Measurements from ENCODE around the gene CHST11.
A peak's percentile ranks its signal among the peaks of the same experiment; 100 is the strongest.

The CHST11 gene

GRCh38 chr12:104460973-104461698, 4.4 kb downstream of the CHST11 start:
- no peak for DNase-seq

DNA sequence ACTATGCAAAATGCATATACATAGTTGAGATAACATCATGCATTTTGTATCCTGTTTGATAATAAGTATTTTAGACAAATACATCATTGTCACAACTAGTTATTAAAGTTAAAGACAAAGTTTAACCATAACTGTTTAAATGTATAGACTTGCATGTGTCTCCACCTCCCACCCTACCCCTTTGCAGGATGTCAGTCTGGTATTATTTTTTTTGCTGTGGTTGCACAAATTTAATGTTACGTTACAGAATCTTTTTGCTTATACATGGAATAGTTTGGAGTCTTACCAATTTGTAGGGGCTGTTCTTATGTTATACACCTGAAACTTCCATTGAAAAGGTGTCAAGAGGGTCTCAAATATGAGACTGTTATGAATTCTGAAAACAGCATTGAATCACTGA, 5.6 kb downstream of the CHST11 start:
- no peak for DNase-seq

- DNase-seq, result no peak
These were observed 6.2 kb downstream of the CHST11 start for GRCh38 chr12:104462931-104463339.

- no peak for DNase-seq
These were observed 6.6 kb downstream of the CHST11 start for GRCh38 chr12:104463368-104463767.

DNA sequence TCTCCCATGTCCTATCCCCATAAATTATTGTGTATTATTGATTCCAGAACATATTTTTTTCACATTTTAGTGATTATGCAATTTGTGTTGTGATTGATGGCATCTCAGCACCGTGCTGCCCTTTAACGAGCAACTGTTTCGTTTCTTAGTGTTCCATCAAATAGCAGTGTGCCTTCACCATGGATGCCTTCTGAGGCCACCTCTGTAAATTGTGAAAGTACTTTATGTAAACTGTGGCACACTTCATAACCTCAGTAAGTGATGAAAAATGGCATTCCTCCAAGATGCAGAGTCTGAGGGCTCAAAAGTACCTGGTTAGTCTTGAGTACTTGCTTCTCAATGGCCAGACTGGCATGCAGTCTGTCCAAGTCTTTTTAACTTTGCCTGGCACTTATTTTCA, 8.2 kb downstream of the CHST11 start:
- DNase-seq, result no peak

GRCh38 chr12:104466709-104467345, 10.1 kb downstream of the CHST11 start:
- DNase-seq, result no peak

DNA sequence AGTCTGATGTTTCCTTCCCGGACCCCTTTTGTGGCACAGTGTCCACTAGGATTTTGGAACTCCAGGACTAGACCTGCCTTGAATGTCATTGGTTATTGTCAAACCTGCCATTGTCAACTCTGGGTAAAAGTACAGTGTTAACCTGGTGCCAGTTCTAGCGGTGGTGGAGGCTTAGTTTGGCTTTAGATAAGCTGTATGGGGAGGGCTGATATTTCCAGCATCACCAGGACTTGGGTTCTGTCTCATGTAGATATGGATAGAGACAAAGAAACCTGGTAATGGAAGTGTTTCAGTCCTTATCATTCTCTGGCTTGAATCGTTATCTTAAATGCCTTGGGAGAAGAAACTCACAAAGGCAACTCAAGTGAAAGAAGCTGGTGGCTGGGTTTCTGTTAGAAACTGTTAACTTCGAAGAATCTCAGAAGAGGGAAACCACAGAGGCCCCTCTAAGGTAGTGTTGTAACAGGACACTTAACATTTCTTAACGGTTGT, 10.6 kb downstream of the CHST11 start:
- no peak for DNase-seq

DNA sequence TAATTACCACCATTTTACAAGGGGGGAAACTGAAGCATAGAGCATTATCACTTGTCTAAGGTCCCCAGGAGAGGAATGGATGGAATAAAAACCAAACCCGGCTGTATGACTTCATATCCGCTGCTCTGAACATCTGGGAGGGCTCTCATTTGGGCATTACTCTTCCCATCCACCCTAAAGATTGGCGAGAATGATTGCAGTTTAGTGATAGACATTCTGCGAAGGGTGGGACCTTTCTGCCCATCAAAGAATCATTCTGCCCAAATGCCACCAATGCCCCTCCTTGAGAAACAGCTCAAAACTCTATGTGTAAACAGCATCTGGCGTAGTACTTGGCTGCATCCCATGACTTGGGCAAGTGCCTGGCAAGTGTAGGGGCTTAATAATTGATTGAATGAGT, 11.6 kb downstream of the CHST11 start:
- no peak for DNase-seq

GRCh38 chr12:104469066-104469465, 12.3 kb downstream of the CHST11 start:
- DNase-seq, result no peak

- no peak for DNase-seq
These were observed 12.8 kb downstream of the CHST11 start for GRCh38 chr12:104469523-104469922.

DNA sequence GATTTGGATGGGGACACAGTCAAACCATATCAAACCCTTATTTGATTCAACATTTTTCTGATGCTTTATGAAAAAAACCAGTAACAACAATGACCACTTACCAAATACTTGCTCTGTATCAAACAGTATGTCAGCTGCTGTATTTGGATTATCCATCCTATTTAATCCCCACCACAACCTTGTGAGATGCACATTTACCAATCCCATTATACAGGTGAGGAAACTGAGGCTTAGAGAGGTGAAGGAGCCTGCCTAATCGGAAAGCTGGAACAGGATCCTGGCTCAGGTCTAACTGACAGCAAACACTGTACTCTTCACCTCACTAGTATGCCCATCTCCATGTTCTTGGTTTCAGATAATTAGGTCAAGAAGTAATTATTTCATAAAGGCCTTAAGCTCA, 13.8 kb downstream of the CHST11 start:
- no peak for DNase-seq

GRCh38 chr12:104471336-104471735, 14.6 kb downstream of the CHST11 start:
- DNase-seq, result no peak

GRCh38 chr12:104472748-104473147, 16.0 kb downstream of the CHST11 start:
- no peak for DNase-seq

GRCh38 chr12:104473374-104473983, 16.7 kb downstream of the CHST11 start:
- DNase-seq, result peak; percentile 35

DNA sequence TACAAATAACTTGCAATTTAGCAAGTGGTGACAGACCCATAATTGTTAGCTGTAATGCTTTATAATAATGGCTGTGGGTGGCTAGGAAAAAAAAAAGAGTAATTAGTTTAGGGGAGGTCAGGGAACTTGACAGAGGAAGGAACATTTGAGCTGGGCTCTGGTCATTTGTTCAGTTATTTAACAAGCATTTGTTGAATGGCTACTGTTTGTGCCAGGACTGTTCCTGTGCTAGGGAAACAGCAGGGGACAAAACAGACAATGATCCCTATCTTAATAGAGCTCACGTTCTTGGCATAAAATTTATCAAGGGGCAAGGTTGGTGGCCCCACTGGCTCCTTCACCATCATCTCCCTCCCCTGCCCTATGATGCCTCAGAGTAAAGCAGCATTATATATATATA, 18.5 kb downstream of the CHST11 start:
- DNase-seq, result no peak

- no peak for DNase-seq
These were observed 21.0 kb downstream of the CHST11 start for GRCh38 chr12:104477510-104478390.

- no peak for DNase-seq
These were observed 21.8 kb downstream of the CHST11 start for GRCh38 chr12:104478396-104479122.

DNA sequence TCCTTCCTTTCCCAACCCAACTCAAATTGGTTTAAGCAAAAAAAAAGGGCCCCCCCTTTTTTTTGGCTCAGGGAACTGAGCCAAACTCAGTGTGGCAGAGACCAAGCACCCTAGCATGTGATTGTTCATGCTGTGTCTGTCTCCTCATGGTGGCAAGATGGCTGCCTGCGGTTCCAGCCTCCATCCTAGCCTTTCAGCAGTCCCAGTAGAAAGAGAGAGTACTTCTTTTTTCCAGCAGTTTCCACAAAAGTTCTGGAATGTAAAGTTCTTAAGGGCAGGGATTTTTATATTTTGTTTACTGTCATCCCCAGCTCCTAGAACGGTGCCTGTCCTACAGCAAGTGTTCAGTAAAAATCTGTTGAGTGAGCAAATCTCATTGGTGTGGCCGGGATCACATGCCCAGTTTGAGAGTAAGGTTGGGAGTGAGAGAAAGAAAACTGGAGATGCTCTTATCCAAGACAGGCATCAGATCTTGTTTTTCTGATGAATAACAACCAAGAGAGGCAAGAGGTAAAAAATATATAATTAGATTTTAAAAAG, 22.4 kb downstream of the CHST11 start:
- no peak for DNase-seq

DNA sequence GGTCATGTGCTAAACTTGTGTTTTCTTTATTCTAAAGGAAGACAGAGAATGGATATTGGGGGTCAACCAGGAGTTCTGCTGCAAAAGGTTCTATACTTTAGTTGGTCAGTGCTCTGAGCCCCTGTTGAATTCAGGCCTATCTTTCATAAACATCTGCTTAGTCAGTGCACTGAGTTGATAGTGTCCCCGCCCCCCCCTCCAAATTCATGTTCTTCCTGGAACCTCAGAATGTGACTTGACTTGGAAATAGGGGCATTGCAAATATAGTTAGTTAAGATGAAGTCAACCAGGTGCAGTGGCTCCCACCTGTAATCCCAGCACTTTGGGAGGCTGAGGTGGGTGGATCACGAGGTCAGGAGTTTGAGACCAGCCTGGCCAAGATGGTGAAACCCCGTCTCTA, 23.3 kb downstream of the CHST11 start:
- no peak for DNase-seq

DNA sequence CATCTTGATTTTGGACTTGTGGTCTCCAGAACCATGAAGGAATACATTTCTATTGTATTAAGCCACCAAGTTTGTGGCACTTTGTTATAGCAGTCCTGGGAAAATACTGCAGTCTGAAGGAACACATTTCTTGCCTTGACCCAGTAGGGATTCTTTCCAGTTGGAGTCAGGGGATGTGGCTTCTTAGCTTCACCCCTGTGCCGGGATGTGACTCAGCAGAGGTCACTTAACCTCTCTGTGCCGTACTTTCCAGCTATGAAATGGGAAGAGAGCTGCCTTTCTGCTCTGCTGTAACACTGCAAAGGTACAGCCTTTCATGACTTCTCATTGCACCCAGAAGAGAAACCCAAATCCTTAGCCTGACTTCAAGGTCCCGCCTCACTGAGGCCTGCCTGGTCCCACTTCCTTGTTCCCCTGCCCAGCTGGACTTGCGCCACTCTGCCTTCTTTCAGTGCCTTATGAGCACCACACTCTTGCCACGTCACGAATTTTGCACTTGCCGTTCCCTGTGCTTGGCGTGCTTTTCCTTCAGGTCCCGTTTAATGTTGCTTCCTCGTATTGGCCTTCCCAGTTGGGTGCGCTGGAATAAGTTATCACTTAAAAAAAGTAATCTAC, 24.2 kb downstream of the CHST11 start:
- DNase-seq, result no peak

DNA sequence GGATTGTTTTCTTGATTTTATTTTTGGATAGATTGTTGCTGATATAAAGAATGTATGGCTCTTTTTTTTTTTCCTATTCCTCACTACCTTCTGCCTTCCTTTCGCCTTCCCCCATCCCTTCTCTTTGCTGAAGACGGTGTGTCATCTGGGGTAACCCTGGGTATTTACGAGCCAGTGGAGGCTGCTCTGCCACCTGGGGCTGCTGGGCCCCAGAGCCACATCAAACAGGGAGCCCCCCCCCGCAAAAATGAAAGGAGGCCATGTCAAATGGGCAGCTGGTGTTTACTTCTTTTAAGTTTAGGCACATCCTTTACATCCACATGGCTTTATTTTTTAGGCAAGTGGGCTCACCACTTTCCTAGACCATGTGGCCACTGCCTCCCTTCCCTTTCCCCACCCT, 25.4 kb downstream of the CHST11 start:
- no peak for DNase-seq

DNA sequence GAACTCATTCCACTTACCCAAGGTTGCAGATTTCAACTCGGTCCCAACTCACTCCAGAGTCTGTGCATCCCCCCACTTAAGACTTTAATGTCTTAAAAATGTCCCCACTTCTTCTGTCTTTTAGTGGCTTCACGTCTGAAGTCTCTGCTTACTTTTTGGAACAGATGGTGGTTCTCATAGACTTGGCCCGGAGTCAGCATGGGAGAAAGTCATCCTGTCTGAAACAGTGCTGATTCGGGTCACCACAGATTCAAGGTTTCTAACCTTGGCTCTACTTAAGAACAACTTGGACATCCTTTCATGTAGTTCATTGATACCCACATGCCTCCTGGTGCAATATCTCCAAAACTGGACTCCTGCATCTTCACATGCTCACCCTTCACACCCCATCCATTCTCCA, 26.0 kb downstream of the CHST11 start:
- no peak for DNase-seq
